Stomach (tissue), 4 donors: Measurements from ENCODE around the gene CHMP4B.

ENCODE experiments used
- POLR2A ChIP-seq, 4 donors: fragments of 450-650 bp; IDR thresholded peaks; one replicate each; pipeline ENCODE4 v1.6.1; 2016; ENCODE audit warnings: antibody characterized with exemption in 4 of 4, control low read depth in 2 of 4, mild to moderate bottlenecking in 1 of 4, moderate library complexity in 1 of 4
- POLR2AphosphoS5 ChIP-seq, 3 donors: sonication (generic); formaldehyde crosslinking; IDR thresholded peaks; one replicate each; pipeline ENCODE4 v1.6.1; 2016; ENCODE audit warnings: antibody characterized with exemption in 3 of 3
- TF ChIP-seq, protein P1 (sequence below), 7 experiments: fragments of 450-650 bp in 4 of 7; fragments of 200-600 bp in 3 of 7; sonication (generic) in 3 of 7; IDR thresholded peaks; one replicate each; pipeline ENCODE4 v1.5.1; 2016 to 2019; ENCODE audit warnings: antibody characterized with exemption in 7 of 7, control low read depth in 2 of 7, mild to moderate bottlenecking in 1 of 7

DNA sequence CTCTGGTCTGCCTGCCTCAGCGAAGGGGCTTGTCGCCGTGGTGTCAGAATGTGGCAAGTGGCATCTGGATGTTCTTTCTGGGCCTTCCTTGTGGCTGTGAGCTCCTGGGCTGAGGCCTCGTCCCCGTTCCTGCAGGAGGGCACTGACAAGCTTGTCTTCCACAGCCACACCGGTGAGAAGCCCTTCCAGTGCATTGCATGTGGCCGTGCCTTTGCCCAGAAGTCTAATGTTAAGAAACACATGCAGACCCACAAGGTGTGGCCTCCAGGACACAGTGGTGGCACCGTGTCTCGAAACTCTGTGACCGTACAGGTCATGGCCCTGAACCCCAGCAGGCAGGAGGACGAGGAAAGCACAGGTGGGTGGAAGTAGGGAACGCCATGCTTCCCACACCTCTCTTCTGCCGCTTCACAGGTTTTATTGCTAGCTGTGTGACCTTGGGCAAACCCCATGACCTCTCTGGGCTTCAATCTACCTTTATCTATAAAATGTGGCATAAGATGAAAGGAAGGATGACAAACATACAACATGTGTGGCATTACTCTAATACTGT, 49.4 kb upstream of the CHMP4B start:
- TF ChIP-seq, protein P1, sequence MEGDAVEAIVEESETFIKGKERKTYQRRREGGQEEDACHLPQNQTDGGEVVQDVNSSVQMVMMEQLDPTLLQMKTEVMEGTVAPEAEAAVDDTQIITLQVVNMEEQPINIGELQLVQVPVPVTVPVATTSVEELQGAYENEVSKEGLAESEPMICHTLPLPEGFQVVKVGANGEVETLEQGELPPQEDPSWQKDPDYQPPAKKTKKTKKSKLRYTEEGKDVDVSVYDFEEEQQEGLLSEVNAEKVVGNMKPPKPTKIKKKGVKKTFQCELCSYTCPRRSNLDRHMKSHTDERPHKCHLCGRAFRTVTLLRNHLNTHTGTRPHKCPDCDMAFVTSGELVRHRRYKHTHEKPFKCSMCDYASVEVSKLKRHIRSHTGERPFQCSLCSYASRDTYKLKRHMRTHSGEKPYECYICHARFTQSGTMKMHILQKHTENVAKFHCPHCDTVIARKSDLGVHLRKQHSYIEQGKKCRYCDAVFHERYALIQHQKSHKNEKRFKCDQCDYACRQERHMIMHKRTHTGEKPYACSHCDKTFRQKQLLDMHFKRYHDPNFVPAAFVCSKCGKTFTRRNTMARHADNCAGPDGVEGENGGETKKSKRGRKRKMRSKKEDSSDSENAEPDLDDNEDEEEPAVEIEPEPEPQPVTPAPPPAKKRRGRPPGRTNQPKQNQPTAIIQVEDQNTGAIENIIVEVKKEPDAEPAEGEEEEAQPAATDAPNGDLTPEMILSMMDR (IDR thresholded peaks at IDR 0.05): no peak
- TF ChIP-seq POLR2A (IDR thresholded peaks at IDR 0.05): no peak
- TF ChIP-seq POLR2AphosphoS5 (IDR thresholded peaks at IDR 0.05): no peak
